ENCODE measurements around the gene FABP6. TPM values are rescaled to one million over a fixed set of nuclear protein-coding genes. Genes with fewer than 3 reads are reported as not detected.
"Not testable (repeated sequence)": the region's sequence is repeated elsewhere in the genome, so short reads cannot be mapped to it uniquely, and the experiment has no call there.

Gene FABP6, protein sequence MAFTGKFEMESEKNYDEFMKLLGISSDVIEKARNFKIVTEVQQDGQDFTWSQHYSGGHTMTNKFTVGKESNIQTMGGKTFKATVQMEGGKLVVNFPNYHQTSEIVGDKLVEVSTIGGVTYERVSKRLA
- not detected for total RNA-seq

GRCh38 chr5:160229190-160229742, at the start of gene FABP6:
FABP6 (plus strand) TSS chr5:160229506; CDS start chr5:160229558, 52 bp downstream.
- no peak for DNase-seq

DNA sequence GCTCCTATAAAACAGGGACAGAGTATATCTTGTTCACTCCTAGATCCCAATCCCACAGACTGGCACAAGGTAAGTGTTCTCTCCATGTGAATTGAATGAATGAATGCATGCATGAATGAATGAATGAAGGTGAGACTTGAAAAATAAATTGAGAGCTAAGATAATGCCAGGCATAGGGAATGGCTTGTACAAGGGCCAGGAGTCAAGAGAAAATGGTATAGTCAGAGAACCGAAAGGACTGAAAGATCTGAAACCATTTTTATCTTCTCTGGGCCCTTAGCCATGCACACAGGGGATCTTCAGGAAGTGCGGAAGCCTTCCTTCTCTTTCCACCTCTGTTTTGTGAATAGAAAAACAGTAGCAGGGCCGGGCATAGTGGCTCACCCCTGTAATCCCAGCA, 48.4 kb upstream of the FABP6 start:
- DNase-seq, result no peak

GRCh38 chr5:160181965-160182622, 47.2 kb upstream of the FABP6 start:
- DNase-seq, result no peak

- DNase-seq, result no peak
Observed at GRCh38 chr5:160183075-160183474, 46.2 kb upstream of the FABP6 start.

DNA sequence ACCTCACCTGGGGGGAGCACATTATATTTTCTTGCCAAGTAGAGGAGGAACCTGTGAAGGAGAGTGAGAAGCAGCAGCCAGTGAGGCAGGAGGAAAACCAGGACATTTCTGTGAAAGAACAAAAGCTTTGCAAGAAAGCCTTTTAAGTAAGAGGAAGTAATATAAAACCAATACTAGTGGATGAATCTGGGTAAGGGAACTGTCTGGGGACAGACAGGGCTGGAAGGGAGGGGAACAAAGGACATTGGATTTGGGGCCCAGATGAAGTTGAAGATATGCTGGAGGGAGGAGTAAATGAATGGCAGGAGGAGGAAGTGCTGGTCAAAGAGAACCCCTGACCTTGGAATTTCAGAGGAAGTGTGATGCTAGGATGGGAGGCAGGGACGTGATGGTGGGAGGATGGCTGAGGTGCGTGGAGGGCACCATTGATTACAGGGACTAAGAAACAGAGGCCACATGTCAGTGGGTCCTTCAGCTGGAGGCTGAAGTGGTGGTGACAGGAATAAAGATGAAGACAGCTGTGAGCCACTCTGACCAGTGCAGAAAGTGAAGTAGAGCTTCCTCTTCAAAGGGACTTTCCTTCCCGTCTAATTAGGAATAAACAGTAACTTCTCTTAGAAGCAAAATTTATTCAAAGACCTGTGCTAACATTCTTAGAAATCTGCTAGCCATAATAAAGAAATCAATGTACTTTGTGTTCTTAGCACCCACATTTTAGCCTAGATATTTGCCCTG, 43.5 kb upstream of the FABP6 start:
- no peak for DNase-seq

DNA sequence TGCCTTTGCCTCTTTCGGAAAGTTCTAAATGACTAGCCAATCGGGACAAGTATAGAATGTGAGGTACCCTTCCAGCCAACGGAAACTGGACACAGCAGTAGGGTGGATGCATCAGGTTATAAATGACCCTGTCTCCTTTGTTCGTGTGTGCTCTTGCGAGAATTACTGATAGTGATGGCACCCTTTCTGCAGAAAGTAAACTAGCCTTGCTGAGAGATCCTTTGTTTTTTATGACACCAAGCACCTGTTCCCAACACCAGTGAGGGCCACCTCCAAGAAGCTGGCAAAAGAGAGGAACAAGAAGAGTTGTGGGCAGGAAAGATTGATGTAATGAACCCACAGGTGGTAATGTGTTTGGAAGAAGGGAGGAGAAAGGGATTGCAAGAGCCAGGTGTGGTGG, 42.8 kb upstream of the FABP6 start:
- no peak for DNase-seq

DNA sequence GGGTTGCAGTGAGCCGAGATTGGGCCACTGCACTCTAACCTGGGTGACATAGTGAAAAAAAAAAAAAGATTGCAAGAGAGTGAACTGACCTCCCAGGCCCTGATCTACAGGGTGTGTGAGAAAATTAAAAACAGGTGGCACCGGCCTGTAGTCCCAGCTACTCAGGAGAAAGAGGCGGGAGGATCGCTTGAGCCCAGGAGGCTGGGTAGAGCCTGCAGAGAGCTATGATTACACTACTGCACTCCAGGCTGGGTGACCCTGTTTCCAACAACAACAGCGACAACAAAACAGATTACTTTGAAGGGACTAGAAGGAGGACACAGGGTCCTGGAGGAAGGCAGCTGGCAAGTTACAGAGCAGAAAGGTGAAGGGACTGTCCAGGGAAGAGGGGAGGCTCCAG, 42.2 kb upstream of the FABP6 start:
- DNase-seq, result no peak

- peak; percentile 81 for DNase-seq
Observed at GRCh38 chr5:160188141-160189015, 40.9 kb upstream of the FABP6 start.

DNA sequence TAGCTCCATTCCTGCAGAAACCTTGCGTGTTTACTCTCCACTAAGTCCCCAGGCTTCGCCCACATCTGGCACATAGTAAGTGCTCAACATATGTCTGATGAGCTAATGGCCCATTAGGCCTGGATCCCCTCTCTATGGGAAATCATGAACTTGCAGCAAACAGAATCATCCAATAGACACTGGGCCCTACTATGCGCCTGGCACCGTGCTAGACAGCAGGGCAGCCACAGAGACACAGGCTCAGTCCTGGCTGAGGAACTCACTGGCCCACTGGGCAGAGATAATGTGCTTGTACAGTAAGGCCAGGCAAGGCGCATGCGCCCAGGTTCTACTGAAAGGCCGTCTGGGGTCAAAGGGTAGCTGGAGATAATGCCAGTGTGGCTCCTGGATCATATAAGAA, 36.9 kb upstream of the FABP6 start:
- no peak for DNase-seq

DNA sequence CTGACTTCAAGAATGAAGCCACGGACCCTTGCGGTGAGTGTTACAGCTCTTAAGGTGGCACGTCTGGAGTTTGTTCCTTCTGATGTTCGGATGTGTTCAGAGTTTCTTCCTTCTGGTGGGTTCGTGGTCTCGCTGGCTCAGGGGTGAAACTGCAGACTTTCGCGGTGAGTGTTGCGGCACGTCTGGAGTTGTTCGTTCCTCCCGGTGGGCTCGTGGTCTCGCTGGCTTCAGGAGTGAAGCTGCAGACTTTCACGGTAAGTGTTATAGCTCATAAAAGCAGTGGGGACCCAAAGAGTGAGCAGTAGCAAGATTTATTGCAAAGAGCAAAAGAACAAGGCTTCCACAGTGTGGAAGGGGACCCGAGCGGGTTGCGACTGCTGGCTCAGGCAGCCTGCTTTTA, 36.2 kb upstream of the FABP6 start:
- DNase-seq, result not testable (repeated sequence)

- not testable (repeated sequence) for DNase-seq
Observed at GRCh38 chr5:160193790-160194189, 35.5 kb upstream of the FABP6 start.

- peak; percentile 24 for DNase-seq
Observed at GRCh38 chr5:160197341-160198144, 31.8 kb upstream of the FABP6 start.

DNA sequence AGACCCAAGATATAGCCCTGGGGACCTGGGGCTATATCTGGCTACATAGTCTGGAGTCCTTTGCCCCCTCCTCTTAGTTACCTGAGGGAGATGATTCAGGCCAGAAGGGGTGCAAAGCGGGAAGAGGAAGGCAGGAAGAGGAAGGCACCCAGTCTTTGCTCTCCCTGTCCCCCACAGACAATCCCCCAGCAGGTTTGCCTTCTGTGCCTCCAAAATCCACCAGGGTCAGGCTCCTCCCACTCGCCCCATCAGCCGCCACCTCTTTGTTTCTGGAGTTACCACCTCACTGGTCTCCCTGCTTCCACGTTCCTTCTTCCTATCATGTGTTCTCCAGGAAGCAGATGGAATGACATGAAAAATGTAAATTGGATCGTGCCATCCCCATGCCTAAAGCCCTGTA, 31.2 kb upstream of the FABP6 start:
- DNase-seq, result no peak

GRCh38 chr5:160198841-160199409, 30.4 kb upstream of the FABP6 start:
- peak; percentile 21 for DNase-seq

DNA sequence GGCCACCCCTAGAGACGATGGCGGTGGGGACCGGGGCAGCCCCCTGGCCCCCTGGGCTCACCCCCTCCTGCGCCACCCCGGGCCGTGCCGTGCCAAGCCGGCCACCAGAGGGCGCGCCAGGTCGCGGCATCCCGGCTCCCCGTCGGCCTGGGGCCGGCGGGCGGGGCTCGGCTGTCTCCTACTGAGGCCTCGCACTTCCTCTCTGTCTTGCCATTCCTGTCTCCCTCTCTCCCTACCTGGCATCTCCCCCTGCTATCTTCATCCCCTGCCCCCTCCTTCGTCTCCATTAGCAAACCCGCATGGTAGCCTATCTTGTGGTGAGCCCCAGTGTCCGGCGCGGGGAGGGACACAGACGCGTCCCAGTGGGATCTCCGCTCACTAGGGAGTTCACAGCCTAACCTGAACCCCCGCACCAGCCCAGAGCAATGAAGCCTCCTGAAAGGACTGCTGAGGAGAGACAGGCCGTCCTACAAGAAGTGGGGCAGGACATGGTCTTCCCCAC, 29.8 kb upstream of the FABP6 start:
- peak; percentile 82 for DNase-seq

GRCh38 chr5:160207061-160207460, 22.2 kb upstream of the FABP6 start:
- DNase-seq, result no peak

- no peak for DNase-seq
Observed at GRCh38 chr5:160209917-160210316, 19.4 kb upstream of the FABP6 start.

GRCh38 chr5:160210606-160211005, 18.7 kb upstream of the FABP6 start:
- DNase-seq, result no peak

- DNase-seq, result no peak
Observed at GRCh38 chr5:160211352-160211751, 18.0 kb upstream of the FABP6 start.

DNA sequence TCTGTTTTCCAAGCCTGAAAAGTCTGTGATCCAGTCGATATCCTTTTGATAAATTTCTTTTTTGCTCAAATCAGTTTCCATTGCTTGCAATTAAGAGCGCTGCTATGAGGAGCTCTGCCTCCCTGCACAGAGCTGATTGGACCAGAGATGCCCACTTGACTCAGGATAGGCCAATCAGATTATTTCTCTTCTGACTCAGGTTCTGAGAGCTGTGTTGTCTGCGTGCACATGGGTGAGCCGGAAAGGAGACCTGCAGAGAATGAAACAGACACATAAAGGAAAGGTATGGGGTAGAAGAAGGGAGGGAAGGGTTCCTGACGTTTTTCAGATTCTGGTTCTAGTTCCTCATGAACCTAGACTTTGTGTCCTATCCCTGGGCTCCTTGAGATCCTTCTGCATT, 15.8 kb upstream of the FABP6 start:
- no peak for DNase-seq

- DNase-seq, result no peak
Observed at GRCh38 chr5:160219356-160219755, 9.9 kb upstream of the FABP6 start.

Measured in tongue (tissue), 2 donors.